WERI-Rb-1 (cell line): ENCODE results near the gene ACOXL.

Experiments
- DNase-seq: peaks from one replicate; pipeline ENCODE4 v3.0.0-alpha.2; 2020
- H3K27ac ChIP-seq: fragments of 250-450 bp; sonication (Bioruptor Pico); 2 replicates; pipeline ENCODE4 v1.5.1; 2020; ENCODE audit warnings: mild to moderate bottlenecking, moderate library complexity
- H3K27me3 ChIP-seq: fragments of 250-450 bp; sonication (Bioruptor Pico); 2 replicates; pipeline ENCODE4 v1.5.1; 2021; ENCODE audit warnings: mild to moderate bottlenecking, low read depth, moderate library complexity; ENCODE audit not compliant: insufficient read depth, severe bottlenecking
- H3K36me3 ChIP-seq: fragments of 250-450 bp; sonication (Bioruptor Pico); 2 replicates; pipeline ENCODE4 v1.5.1; 2020; ENCODE audit warnings: mild to moderate bottlenecking, moderate library complexity
- H3K4me3 ChIP-seq: 2 replicates; pipeline ENCODE4 v1.5.1; 2011; ENCODE audit warnings: low read depth, mild to moderate bottlenecking, control low read depth, low read length
- H3K9me3 ChIP-seq: fragments of 250-450 bp; sonication (Bioruptor Pico); 2 replicates; pipeline ENCODE4 v1.5.1; 2021; ENCODE audit warnings: mild to moderate bottlenecking, moderate library complexity; ENCODE audit not compliant: severe bottlenecking
- TF ChIP-seq, protein P1 (sequence below): IDR thresholded peaks from 2 replicates; pipeline ENCODE4 v1.5.1; 2011; ENCODE audit warnings: low read depth, mild to moderate bottlenecking, control low read depth, inconsistent platforms, low read length

Gene ACOXL

DNA sequence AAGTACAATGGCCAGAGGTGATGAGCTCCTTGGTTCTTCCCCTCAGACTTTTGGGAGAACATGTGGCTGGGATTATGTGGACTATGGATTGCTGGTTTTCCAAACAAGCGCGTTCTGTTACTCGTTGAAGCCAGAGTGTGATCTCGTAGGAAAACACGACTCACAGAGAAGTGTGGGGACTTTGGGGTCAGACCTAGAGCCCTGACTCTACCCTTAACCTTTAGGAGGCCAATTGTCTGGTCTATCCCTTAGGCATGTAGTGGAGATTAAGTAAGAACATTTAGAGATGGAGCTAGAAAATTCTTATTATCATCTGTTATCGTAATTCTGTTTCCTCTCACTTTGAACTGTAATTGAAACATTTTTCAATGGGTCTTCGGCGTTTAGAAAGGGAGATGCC lies 424.2 kb downstream of the ACOXL start:
- Histone ChIP-seq H3K4me3 (no peak overlapping the region), H3K27ac (no peak overlapping the region), H3K36me3 (no peaks in the 10 kb centered on the region; the same call in none of the 2 replicates), H3K27me3 (no peaks in the 10 kb centered on the region), H3K9me3 (no peaks in the 10 kb centered on the region)
- no peak for DNase-seq
- TF ChIP-seq, protein P1, sequence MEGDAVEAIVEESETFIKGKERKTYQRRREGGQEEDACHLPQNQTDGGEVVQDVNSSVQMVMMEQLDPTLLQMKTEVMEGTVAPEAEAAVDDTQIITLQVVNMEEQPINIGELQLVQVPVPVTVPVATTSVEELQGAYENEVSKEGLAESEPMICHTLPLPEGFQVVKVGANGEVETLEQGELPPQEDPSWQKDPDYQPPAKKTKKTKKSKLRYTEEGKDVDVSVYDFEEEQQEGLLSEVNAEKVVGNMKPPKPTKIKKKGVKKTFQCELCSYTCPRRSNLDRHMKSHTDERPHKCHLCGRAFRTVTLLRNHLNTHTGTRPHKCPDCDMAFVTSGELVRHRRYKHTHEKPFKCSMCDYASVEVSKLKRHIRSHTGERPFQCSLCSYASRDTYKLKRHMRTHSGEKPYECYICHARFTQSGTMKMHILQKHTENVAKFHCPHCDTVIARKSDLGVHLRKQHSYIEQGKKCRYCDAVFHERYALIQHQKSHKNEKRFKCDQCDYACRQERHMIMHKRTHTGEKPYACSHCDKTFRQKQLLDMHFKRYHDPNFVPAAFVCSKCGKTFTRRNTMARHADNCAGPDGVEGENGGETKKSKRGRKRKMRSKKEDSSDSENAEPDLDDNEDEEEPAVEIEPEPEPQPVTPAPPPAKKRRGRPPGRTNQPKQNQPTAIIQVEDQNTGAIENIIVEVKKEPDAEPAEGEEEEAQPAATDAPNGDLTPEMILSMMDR = no peak

DNA sequence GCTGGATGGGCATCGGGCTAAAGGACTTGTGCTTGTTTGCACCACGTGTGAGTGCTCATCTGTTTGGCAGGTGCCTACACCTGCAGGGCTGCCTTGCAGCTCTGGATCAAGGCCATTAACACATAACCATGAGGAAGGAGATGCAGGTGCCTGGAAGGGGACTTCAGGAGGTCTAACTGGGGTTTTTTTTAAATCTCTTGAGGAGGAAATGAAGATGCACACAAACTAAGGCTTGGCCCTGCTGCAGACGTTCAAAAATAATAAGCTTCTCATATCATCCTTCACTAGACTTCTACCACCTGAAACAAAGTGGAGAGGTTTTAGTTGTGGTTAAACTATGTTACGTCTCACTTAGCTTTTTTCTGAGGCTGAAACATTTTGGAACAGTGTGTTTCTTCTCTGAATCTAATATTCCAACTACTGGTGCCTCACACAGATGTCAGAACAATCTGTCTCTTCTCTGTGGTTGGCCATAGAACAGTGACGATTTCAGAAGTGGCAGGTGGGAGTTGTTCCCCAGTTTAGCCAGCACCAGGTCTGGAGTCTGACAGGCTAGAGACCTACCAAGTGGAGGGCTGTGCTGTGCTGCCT lies 424.8 kb downstream of the ACOXL start:
- Histone ChIP-seq H3K27me3 (no peaks in the 10 kb centered on the region), H3K4me3 (no peak overlapping the region), H3K9me3 (no peaks in the 10 kb centered on the region), H3K27ac (no peak overlapping the region), H3K36me3 (no peaks in the 10 kb centered on the region; the same call in none of the 2 replicates)
- DNase-seq = no peak
- TF ChIP-seq, protein P1 = no peak

DNA sequence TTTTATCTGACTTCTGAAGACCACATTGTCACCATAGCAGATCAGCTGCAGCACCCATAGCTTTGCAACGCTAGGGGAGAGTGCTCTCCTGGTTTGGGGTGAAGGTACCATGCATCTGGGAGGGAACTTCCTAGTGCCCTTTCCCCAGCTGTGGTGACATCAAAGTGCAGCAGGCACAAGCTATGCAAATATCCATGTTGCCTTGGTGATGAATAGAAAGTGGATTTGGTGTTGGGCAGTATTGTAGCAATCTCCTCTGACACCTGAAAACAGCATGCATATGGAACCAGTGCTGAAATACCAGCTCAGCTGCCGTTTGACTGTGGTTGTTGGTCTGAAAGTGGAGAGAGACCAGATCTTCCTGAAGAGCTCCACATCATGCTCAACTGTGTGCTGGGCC lies 425.4 kb downstream of the ACOXL start:
- TF ChIP-seq, protein P1 = no peak
- H3K9me3 ChIP-seq = no peaks in the 10 kb centered on the region
- no peaks in the 10 kb centered on the region; the same call in 1 of the 2 replicates for H3K36me3 ChIP-seq
- DNase-seq = no peak
- no peaks in the 10 kb centered on the region for H3K27me3 ChIP-seq
- H3K4me3 ChIP-seq = no peak overlapping the region
- H3K27ac ChIP-seq = no peak overlapping the region

DNA sequence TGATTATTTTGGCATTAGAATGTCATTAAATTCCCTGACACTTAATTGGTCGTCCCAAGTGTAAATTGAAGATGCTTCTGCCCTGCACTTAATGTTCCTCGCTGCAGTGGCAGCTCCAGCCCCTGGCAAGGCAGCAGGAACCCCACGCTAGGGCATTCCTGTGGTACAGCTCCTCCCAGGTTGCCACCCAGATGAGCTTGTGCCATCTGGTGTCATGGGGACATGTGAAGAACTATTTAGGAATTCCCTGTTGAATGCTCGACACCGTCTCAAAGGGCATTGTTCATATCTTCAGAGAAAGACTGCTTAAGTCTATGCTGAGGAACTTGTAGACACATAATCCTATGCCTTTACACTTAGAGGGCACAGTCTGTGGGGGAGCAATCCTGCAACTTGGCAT lies 427.3 kb downstream of the ACOXL start:
- no peak overlapping the region for H3K27ac ChIP-seq
- no peaks in the 10 kb centered on the region for H3K9me3 ChIP-seq
- no peak for DNase-seq
- TF ChIP-seq, protein P1 = no peak
- H3K36me3 ChIP-seq = no peaks in the 10 kb centered on the region; the same call in 1 of the 2 replicates
- H3K27me3 ChIP-seq = no peaks in the 10 kb centered on the region
- H3K4me3 ChIP-seq = no peak overlapping the region

DNA sequence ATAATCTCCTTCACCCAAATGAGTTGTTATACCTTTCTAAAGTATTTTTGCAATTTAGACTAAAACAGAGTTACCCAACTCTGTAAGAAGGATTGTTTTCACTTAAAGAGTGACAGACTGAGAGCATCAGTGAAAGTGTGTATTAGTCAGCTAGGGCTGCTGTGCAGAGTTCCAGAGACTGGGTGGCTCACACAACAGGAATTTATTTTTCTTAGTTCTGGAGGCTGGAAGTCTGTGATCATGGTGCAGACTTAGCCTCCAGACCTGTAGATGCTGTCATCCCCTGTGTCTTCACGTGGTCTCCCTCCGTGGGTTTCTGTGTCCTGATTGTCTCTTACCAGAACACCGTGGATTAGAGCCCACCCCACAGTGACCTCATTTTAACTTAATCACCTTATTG lies 428.4 kb downstream of the ACOXL start:
- H3K4me3 ChIP-seq = no peak overlapping the region
- peak; percentile 8 for DNase-seq
- H3K27me3 ChIP-seq = no peaks in the 10 kb centered on the region
- TF ChIP-seq, protein P1 = no peak
- no peaks in the 10 kb centered on the region for H3K9me3 ChIP-seq
- H3K36me3 ChIP-seq = no peaks in the 10 kb centered on the region; the same call in 1 of the 2 replicates
- no peak overlapping the region for H3K27ac ChIP-seq

DNA sequence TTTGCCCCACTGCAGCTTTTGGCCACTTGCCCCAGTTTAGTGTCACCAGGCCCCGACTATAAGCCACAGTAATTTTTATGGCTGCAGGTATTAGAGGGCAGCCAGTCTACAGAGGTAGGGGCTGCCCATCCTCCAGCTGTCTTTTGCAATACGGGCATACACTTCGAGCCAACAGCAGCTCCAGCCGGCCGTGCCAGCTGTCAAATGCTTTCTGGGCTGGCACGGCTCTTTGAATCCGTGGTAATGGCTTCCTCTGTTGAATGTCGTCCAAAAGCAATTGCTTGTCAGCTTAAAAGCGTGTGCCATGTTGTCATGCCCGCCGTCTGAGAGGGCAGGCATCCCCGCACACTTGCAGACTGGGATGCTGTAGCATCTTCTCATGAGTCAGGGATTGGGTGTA lies 429.6 kb downstream of the ACOXL start:
- H3K36me3 ChIP-seq = no peaks in the 10 kb centered on the region; the same call in 1 of the 2 replicates
- no peaks in the 10 kb centered on the region for H3K27me3 ChIP-seq
- TF ChIP-seq, protein P1 = no peak
- H3K4me3 ChIP-seq = no peak overlapping the region
- no peak overlapping the region for H3K27ac ChIP-seq
- no peak for DNase-seq
- no peaks in the 10 kb centered on the region for H3K9me3 ChIP-seq
